GM21515 (cell line): ENCODE results near the gene RRAD.
"Not testable (repeated sequence)": the region's sequence is repeated elsewhere in the genome, so short reads cannot be mapped to it uniquely, and the experiment has no call there.

ENCODE experiments used
- ATAC-seq: cut with Tn5 transposase; IDR thresholded peaks from one replicate; pipeline ENCODE4 v1.9.1; 2021; ENCODE audit not compliant: unreplicated experiment

The RRAD gene

GRCh38 chr16:66950971-66951790 is 25.8 kb upstream of the RRAD start:
- ATAC-seq = no peak

DNA sequence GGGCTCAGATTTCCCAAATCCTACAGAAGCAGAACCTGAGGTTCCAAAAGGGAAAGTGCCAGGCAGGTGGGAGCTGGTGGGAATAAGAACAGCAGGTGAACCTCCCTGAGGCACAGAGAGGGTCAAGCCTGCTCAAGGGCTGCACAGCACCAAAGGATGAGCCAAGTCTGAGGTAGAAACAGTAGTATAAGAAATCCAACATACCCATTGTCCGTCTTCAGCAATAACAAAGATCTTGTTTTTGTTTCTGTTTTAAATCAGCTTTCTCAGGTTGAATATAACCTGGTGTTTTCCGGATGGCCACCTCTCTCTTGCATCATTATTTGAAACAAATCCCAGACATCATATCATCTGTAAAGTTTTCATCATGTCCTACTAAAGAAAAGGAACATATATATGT is 25.1 kb upstream of the RRAD start:
- ATAC-seq = no peak

- ATAC-seq = no peak
Measured at GRCh38 chr16:66949472-66949871, 24.1 kb upstream of the RRAD start.

- no peak for ATAC-seq
Measured at GRCh38 chr16:66948837-66949225, 23.5 kb upstream of the RRAD start.

DNA sequence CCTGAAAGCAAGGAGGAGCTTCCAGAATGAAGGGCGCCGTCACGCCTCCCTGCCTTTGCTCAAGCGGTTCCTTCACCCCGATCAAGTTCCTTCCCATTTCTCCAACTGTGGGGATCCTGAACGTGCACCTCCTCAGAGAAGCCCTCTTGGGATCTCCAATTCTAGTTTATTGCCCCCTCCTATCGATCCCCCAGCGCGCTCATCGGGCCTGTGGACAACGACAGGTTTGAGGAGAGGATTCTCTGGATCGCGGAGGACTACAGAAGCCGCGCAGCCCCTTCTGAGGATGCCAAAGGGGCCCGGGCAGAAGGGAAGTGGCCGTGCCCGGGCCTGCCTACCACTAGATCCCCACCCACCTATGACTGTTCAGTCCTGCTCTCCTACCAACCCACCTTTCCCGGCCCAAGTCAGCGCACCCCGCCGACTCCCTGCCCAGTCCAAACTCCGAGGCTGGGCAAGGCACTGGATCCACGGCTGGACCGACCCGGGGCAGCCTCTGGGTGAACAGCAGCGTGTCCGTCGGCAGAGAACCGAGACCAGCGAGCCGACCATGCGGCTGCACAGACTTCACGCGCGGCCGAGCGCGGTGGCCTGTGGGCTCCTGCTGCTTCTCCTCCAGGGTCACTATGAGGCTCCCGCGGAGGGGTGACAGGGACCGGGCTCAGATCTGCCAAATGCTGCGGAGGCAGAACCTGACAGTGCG is 22.9 kb upstream of the RRAD start:
- ATAC-seq = no peak

DNA sequence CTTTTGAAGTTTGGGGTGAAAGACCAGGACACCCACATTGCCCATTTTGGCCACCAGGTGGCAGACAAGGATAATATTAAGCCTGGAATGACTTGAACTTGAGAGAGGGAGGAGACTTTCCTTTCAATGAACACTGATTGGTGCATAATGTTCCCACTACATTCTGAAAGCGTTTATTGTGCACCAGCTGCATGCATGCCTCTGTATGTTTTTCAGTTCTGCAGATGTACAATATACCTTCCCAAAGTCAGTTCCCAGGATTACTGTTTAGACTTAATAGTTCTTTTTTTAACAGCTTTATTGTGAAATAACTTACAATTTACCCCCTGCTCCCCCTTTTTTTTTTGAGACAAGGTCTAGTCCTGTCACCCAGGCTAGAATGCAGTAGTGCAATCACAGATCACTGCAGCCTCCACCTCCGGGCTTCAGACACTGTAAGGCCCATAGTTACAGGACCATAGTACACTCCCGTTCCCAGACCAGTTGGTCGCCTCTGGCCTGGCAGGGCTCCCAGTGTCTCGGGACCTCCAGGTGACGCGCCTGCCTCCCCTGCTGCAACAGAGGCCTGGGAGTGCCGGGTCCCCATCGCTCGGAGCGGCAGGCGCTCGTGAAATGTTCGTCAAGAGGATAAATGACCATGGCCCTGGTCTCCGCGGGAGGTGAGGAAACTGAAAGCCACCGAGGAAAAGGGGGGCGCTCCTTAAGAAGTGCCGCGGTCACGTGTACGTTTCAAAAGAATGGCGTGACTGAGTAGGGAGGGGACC is 22.1 kb upstream of the RRAD start:
- peak; percentile 54 for ATAC-seq

- ATAC-seq = no peak
Measured at GRCh38 chr16:66946974-66947301, 21.6 kb upstream of the RRAD start.

- ATAC-seq = no peak
Measured at GRCh38 chr16:66946541-66946940, 21.2 kb upstream of the RRAD start.

- no peak for ATAC-seq
Measured at GRCh38 chr16:66945939-66946338, 20.6 kb upstream of the RRAD start.

- ATAC-seq = not testable (repeated sequence)
Measured at GRCh38 chr16:66944971-66945370, 19.6 kb upstream of the RRAD start.

DNA sequence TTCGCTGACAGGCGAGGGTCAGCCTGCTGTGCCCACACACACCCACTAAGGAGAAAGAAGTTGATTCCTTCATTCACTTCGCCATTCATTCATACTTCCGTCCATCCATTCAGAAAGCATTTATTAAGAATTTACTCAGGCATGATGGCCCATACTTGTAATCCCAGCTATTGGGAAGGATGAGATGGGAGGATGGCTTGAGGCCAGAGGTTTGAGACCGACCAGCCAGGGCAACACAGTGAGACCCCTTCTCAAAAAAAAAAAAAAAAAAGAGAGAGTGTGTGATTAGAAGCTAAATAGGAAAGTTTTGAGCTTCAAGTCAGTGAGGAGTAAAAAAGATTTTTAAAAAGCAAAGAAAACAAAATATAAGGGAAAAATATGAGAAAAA is 18.7 kb upstream of the RRAD start:
- ATAC-seq = no peak

GRCh38 chr16:66943426-66944053 is 18.2 kb upstream of the RRAD start:
- ATAC-seq = no peak

DNA sequence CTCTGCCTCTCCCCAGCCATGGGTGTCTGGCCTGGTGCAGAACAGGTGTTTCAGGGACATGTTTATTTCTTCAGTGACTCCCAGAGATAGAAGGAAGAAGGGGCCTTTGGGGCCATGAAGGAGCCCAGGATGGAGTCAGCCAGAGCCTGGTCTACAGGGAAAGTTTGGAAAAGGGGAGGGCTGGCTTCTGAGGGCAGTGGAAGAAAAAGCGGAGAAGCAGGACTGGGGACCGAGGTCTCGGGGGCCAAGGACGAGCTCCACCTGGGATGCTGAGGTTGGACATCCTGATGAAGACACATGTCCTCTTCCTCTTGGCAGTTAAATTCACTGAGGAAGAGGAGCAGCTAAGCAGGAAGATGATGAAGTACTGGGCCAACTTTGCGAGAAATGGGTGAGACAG is 17.6 kb upstream of the RRAD start:
- no peak for ATAC-seq

- ATAC-seq = no peak
Measured at GRCh38 chr16:66940236-66940635, 14.9 kb upstream of the RRAD start.

GRCh38 chr16:66939366-66939765 is 14.0 kb upstream of the RRAD start:
- no peak for ATAC-seq

- no peak for ATAC-seq
Measured at GRCh38 chr16:66937725-66938337, 12.5 kb upstream of the RRAD start.

DNA sequence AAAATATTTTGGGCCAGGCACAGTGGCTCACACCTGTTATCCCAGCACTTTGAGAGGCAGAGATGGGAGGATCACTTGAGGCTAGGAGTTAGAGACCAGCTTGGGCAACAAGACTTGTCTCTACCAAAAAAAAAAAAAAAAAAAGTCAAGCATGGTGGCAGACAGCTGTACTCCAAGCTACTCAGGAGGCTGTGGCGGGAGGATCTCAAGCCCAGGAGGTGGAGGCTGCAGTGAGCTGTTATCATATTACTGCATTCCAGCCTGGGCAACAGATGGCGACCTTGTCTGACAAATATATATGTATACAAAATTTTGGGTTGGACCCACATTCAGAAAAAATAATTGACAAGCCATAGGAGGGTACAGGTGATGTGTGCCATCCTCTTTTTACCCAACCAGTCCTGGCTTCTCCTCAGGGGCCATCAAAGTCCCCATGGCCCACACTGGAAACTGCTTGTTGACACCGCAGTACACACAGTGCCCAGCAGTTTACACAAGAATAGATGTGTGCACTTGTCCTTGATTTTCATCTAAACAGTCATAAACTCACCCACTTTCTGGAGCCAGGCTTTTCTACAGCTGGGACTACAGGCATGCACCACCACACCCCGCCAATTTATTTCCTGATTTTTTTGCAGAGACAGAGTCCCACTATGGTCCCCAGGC is 11.7 kb upstream of the RRAD start:
- ATAC-seq = no peak

DNA sequence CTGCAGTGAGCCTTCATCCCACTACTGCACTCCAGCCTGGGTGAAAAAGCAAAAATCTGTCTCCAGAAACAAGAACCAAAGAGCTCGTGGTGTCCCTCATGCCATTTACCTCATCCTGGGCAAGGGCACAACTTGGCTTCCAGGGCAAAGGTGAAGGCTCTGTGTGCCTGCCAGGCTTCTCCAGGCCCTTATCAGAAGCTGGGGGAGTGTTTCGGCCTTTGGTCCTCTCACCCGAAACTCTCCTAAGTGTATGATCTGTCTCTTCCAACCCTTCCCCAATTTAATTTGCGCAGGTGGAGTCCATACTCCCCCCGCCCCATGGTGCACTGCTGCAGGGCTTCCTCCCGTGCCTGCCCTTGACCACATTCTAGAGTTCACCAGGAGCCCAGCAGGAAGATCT is 11.1 kb upstream of the RRAD start:
- ATAC-seq = no peak

DNA sequence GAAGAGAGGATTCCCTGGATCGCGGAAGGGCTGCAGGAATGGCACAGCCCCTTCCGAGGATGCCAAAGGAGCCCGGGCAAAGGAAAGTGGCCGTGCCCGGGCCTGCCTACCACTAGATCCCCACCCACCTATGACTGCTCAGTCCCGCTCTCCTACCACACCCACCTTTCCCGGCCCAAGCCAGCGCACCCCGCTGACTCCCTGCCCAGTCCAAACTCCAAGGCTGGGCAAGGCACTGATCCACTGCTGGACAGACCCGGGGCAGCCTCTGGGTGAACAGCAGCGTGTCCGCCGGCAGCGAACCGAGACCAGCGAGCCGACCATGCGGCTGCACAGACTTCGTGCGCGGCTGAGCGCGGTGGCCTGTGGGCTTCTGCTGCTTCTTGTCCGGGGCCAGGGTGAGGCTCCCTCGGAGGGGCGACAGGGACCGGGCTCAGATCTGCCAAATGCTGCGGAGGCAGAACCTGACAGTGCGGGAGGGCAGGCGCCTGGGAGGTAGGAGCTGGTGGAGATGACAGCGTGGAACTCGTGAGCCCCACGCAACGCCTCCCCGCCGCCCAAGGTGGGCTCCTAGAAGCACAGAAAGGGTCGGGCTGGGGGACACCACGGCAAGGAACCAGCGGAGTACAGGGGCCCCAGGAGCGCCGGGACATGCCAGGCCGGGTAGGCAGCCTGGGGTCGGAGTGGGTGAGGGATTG is 10.1 kb upstream of the RRAD start, which contains the start of gene CES2:
TSS of gene CES2 (plus strand) at position 203 of the 698 bp plus-strand sequence. CDS start at position 323, 120 bp downstream.
- no peak for ATAC-seq

- peak; percentile 4 for ATAC-seq
Measured at GRCh38 chr16:66934839-66935313, 9.5 kb upstream of the RRAD start.
